Cardiac fibroblast (primary cell): Measurements from ENCODE around the gene CAMK2A.

Experiments used
- DNase-seq, 2 donors: peaks; one replicate each; pipeline versions ENCODE4 v3.0.0 to v3.0.0-alpha.2; 2010; ENCODE audit warnings: low read depth in 2 of 2
- H3K4me3 ChIP-seq, 2 donors: replicated peaks in 1 of 2; 1 replicate in 1 of 2; 2 replicates in 1 of 2; pipeline ENCODE4 v1.5.1; 2011; ENCODE audit warnings: low read depth in 2 of 2, low read length in 2 of 2, mild to moderate bottlenecking in 2 of 2, moderate library complexity in 1 of 2
- CTCF ChIP-seq: IDR thresholded peaks from one replicate; pipeline ENCODE4 v1.5.1; 2011; ENCODE audit warnings: low read depth, mild to moderate bottlenecking, low read length, inconsistent platforms

CAMK2A gene

GRCh38 chr5:150224483-150225027 lies 65.0 kb downstream of the CAMK2A start:
- no peak for TF ChIP-seq CTCF
- DNase-seq: no peak
- H3K4me3 ChIP-seq: no peak overlapping the region

DNA sequence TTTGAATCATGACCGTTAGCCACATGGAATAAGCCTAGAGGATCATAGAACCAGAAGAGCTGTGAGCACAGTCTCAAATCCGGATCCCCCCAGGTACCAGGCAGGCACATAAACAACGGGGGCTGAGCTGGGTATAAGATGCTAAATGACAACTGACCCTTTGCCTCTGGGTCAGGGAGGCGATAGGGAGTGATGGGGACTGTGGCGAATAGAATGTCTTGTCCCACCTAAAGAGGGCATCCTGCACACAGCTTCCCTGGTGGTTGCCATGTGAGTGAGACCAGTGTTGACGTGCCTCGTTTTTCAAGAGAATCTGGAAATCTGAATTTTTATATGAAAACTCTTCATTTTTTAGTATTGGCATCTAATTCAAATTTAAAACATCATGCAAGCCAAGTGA lies 66.1 kb downstream of the CAMK2A start:
- DNase-seq: no peak
- H3K4me3 ChIP-seq: no peak overlapping the region
- TF ChIP-seq CTCF: no peak

- no peak overlapping the region for H3K4me3 ChIP-seq
- DNase-seq: no peak
- TF ChIP-seq CTCF: no peak
Observed at GRCh38 chr5:150222906-150223305, 66.7 kb downstream of the CAMK2A start.

- no peak for DNase-seq
- no peak for TF ChIP-seq CTCF
- H3K4me3 ChIP-seq: no peak overlapping the region
Observed at GRCh38 chr5:150221471-150221870, 68.1 kb downstream of the CAMK2A start.

DNA sequence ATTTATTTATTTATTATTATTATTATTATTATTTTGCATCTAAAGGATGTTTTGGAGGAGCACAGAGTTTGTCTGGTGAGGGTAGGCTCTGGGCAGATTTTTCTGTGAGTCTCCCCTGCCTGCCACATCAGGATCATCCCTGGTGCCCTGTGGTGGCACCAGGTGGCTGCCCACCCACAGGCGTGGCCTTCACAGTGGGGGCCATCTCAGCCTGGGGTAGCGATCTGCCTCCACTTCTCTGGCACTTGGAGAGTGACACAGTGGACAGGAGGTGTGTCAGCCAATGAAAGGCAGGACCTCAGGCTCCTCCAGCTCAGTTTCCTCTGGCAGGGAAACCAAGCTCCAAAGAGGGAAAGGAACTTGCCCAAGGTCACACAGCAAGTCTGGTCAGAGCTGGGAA lies 69.7 kb downstream of the CAMK2A start:
- TF ChIP-seq CTCF: no peak
- DNase-seq: no peak

DNA sequence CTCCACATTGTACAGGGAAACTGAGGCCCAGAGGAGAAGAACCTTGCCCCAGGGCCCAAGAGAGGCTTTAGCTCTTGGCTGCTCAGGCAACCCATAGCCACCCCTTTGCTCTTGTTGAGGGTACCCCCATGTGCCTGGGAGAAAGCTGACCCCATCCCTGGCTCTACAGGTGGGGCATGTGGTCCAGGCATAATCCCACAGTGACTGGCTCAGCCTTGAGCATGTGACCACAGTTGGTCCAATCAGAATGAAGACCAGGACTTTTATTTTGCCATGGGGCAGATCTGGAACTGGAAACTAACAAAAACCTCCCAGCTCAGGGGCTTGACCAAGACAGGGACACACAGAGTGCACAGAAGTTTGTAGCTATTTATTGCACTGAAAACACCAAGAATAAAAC lies 70.4 kb downstream of the CAMK2A start:
- peak in 1 of 2 donors; percentile 15 for DNase-seq
- H3K4me3 ChIP-seq: no peak overlapping the region
- no peak for TF ChIP-seq CTCF

More for the DNA sequence above, 69.7 kb downstream of the CAMK2A start:
- no peak overlapping the region for H3K4me3 ChIP-seq

- DNase-seq: no peak
- TF ChIP-seq CTCF: no peak
- H3K4me3 ChIP-seq: no peak overlapping the region
Observed at GRCh38 chr5:150218693-150219035, 70.9 kb downstream of the CAMK2A start.
